GM12874 (cell line): ENCODE data around the gene KNSTRN.

ENCODE experiments used
- CTCF ChIP-seq: IDR thresholded peaks from 2 replicates; pipeline ENCODE4 v1.5.1; 2011; ENCODE audit warnings: low read depth, mild to moderate bottlenecking, control low read depth, low read length, moderate library complexity; ENCODE audit not compliant: insufficient read depth

The KNSTRN gene

GRCh38 chr15:40437752-40438687 is 55.5 kb downstream of the KNSTRN start:
- TF ChIP-seq CTCF: no peak

GRCh38 chr15:40438712-40439111 is 56.2 kb downstream of the KNSTRN start:
- no peak for TF ChIP-seq CTCF

- TF ChIP-seq CTCF: no peak
Measured at GRCh38 chr15:40439461-40439959, 57.0 kb downstream of the KNSTRN start.

- TF ChIP-seq CTCF: no peak
Measured at GRCh38 chr15:40439960-40440742, 57.6 kb downstream of the KNSTRN start.

GRCh38 chr15:40440743-40441564 is 58.4 kb downstream of the KNSTRN start, which contains the start of gene BAHD1:
BAHD1 (plus strand) TSS chr15:40440953; CDS start chr15:40458465, 17,512 bp downstream.
- TF ChIP-seq CTCF: peak; percentile 16; the same call in 1 of the 2 replicates

- 0 out of 2 replicates have a peak, but pooled peaks have one; percentile 22 for TF ChIP-seq CTCF
Measured at GRCh38 chr15:40441565-40442531, 59.3 kb downstream of the KNSTRN start.
